HG02970 (cell line): ENCODE results near the gene TTYH3.
A peak's percentile ranks its signal among the peaks of the same experiment; 100 is the strongest.
"Not testable (repeated sequence)": the region's sequence is repeated elsewhere in the genome, so short reads cannot be mapped to it uniquely, and the experiment has no call there.

Experiments used
- ATAC-seq: cut with Tn5 transposase; IDR thresholded peaks from one replicate; pipeline ENCODE4 v1.9.1; 2021; ENCODE audit warnings: mild to moderate bottlenecking, moderate library complexity, moderate number of reproducible peaks; ENCODE audit not compliant: unreplicated experiment, low FRiP score

Gene TTYH3

GRCh38 chr7:2679135-2680127 is 47.6 kb downstream of the TTYH3 start:
- ATAC-seq: not testable (repeated sequence)

DNA sequence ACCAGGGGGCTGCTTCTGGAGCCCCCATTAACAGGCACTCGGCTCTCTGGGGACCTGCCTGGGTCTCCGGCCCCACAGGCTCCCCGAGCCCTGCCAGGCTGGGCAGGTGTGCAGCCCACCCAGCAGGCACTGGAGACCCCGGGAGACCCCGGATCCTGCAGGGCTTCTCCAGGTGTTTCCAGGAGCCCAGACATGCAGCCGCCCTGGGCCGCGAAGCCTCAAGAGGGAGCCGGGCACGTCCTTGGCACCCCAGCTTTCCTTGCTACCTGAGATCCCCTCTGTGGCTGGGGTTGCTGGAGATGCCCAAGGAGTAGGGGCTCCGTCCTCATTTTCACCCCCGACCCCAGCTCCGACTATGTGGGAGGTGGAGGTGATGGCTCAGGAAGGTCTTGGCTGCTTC is 48.5 kb downstream of the TTYH3 start:
- ATAC-seq: no peak

DNA sequence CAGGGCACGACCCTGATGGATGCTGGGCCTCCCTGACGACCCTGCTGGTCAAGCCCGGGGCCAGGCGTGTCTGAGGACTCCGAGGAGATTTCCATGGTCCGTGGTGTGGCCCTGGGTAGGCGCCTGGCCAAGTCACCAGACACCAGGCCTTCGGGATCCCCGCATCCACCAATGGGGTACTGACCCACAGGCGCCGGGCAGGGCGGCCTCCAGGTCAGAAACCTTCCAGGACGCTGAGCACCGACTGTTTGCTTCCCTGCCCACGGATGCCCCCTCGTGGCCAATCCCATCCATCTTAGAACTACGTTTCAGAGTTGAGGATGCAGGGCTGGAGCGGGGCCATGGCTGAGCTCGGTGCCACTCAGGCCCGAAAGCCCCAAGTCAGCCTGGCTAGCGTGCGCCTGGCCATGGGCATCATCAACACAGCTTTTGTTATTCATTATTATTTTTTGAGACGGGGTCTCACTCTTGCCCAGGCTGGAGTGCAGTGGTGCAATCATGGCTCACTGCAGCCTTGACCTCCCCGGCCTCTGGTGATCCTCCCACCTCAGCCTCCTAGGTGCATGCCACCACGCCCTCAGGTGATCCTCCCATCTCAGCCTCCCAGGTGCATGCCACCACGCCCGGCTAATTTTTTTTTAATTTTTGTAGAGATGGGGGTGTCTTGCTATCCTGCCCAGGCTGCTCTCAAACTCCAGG is 49.2 kb downstream of the TTYH3 start:
- ATAC-seq: no peak

GRCh38 chr7:2681929-2682799 is 50.4 kb downstream of the TTYH3 start:
- no peak for ATAC-seq

DNA sequence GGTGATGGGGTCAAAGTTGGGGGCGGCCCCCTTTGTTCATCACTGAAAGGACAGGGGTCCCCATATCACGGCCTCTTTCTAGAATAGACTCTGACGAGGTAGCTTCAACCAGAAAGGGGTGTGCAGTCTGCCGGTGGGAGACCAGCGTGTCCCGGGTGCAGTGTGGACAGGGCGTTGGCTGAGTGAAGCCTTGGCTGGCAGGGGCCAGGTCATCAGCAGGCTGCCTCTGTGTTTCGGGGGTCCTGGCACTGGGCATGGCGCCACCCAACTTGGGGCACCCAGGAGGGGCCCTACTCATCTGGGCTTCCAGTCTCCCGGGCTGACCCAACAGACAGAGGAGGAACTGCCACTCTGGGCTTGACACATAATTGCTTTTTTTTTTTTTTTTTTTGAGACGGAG is 52.7 kb downstream of the TTYH3 start:
- no peak for ATAC-seq

DNA sequence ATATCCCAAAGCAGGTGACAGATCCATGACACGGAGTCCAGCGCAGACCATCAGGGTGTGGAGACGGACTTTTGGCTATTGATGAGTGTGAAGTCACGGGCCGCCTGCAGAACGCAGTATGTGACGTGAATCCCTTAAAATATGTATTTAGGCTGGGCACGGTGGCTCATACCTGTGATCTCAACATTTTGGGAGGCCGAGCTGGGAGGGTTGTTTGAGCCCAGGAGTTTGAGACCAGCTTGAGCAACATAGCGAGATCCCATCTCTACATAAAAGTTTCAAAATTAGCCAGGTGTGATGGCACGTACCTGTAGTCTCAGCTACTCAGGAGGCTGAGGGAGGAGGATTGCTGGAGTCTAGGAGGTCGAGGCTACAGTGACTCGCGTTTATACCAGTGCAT is 54.3 kb downstream of the TTYH3 start:
- no peak for ATAC-seq

DNA sequence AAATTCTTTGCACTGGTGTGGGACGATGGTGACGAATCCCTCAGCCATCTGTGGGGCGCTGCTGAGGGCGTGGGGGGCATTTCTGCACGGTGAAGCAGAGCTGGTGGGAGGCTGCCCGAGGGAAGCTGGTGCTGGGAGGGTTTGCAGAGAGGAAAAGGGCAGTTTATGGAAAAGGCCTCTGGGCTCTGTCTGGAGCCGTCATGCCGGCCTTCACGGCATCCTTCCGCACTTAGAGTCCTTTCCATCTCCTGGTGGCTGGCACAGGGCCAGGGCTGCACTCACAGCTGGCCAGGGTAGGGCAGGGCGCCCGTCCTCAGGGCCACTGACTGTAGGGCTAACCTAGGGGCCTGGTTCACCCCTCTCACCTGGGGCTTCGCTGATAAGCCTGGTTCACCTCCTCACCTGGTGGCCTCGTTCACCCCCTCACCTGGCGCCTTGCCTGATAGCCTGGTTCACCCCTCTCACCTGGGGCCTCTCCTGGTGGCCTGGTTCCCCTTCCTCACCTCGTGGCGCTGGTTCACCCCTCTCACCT is 55.6 kb downstream of the TTYH3 start:
- ATAC-seq: no peak

- peak; percentile 12 for ATAC-seq
Observed at GRCh38 chr7:2687881-2688318, 56.1 kb downstream of the TTYH3 start, which contains the start of gene AMZ1. TSS of gene AMZ1 (plus strand) at chr7:2688202. CDS start at chr7:2700452, 12,250 bp downstream.

- peak; percentile 48 for ATAC-seq
Observed at GRCh38 chr7:2688409-2689342, 56.9 kb downstream of the TTYH3 start.

- no peak for ATAC-seq
Observed at GRCh38 chr7:2689343-2689847, 57.6 kb downstream of the TTYH3 start.

GRCh38 chr7:2689951-2690705 is 58.3 kb downstream of the TTYH3 start:
- ATAC-seq: no peak

DNA sequence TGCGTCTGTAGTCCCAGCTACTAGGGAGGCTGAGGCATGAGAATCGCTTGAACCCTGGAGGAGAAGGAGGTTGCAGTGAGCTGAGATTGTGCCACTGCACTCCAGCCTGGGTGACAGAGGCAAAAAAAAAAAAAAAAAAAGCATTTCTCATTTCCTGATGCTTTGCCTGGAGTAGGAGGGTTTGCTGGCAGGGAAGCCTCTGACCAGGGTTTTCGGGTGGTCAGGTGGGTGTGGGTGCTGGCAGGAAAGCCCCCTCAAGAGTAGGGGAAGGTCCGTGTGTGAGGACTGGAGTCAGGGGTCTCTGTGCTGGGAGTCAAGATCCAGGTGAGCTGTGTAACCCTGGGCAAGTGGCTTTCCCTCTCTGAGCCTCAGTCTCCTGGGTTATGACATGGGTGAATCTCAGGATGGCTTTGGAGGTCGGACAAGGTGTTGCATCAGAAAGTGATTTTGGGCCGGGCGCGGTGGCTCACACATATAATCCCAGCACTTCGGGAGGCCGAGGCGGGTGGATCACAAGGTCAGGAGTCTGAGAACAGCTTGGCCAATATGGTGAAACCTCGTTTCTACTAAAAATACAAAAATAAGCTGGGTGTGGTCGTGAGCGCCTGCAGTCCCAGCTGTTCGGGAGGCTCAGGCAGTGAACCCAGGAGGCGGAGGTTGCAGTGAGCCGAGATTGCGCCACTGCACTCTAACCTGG is 59.4 kb downstream of the TTYH3 start:
- ATAC-seq: no peak

- not testable (repeated sequence) for ATAC-seq
Observed at GRCh38 chr7:2691932-2692439, 60.2 kb downstream of the TTYH3 start.

- ATAC-seq: no peak
Observed at GRCh38 chr7:2692543-2692942, 60.8 kb downstream of the TTYH3 start.

DNA sequence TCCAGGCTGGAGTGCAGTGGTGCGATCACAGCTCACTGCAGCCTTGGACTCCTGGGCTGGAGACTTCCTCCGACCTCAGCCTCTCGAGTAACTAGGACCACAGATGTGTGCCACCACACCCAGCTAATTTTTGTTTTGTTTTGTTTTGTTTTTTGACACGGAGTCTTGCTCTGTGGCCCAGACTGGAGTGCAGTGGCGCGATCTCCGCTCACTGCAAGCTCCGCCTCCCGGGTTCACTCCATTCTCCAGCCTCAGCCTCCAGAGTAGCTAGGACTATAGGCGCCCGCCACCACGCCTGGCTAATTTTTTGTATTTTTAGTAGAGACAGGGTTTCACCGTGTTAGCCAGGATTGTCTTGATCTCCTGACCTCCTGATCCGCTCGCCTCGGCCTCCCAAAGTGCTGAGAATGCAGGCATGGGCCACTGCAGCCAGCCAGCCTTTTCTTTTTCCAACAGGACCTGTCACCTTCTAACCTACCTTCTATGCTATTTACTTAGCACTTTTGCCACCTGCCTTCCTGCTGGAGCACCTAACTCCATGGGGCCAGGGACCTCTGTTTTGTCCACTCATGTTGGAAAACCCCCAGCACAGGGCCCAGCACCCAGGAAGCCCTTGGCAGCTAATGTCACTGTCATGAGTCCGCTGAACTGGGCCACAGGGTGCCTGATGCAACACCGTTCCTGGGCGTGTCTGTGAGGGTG is 61.8 kb downstream of the TTYH3 start:
- not testable (repeated sequence) for ATAC-seq

DNA sequence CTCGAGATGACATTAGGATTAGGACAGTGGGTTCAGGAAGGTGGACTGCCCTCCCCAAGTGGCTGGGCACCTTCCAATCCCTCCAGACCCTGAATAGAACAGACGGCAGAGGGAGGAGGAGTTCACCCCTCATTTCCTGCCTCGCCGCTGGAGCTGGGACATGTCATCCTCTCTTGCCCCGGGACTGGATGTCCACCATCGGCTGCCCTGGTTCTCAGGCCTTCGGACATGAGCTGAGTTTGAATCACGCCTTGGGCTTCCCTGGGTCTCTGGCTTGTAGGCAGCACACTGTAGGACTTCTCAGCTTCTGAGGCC is 62.3 kb downstream of the TTYH3 start:
- ATAC-seq: not testable (repeated sequence)
